Central memory CD4-positive, alpha-beta T cell (primary cell): Measurements from ENCODE around the gene GPR55.

Experiments
- DNase-seq: peaks from one replicate; pipeline ENCODE4 v3.0.0; 2022

The GPR55 gene

GRCh38 chr2:230865766-230866755 lies 59.0 kb downstream of the GPR55 start:
- peak; percentile 14 for DNase-seq

GRCh38 chr2:230865307-230865765 lies 59.7 kb downstream of the GPR55 start:
- no peak for DNase-seq

GRCh38 chr2:230864605-230865306 lies 60.3 kb downstream of the GPR55 start, which contains the start of gene ITM2C:
ITM2C (plus strand) TSS chr2:230864942; CDS start chr2:230865026, 84 bp downstream.
- DNase-seq: peak; percentile 70

- no peak for DNase-seq
Observed at GRCh38 chr2:230864122-230864604, 60.9 kb downstream of the GPR55 start.

- DNase-seq: no peak
Observed at GRCh38 chr2:230863442-230864121, 61.5 kb downstream of the GPR55 start.

GRCh38 chr2:230863031-230863430 lies 62.0 kb downstream of the GPR55 start:
- DNase-seq: no peak

GRCh38 chr2:230862292-230862691 lies 62.8 kb downstream of the GPR55 start:
- no peak for DNase-seq

GRCh38 chr2:230861552-230862255 lies 63.3 kb downstream of the GPR55 start:
- DNase-seq: no peak
